Peyer's patch (tissue), 4 donors: ENCODE data around the gene GTF2F2.

Source experiments
- CTCF ChIP-seq, 6 experiments: fragments of 450-650 bp in 4 of 6; fragments of 200-600 bp in 2 of 6; sonication (generic) in 1 of 6; IDR thresholded peaks; one replicate each; pipeline ENCODE4 v1.5.1; 2017 to 2019; ENCODE audit warnings: antibody characterized with exemption in 6 of 6, mild to moderate bottlenecking in 3 of 6, moderate library complexity in 1 of 6
- POLR2A ChIP-seq, 2 donors: fragments of 450-650 bp; IDR thresholded peaks; one replicate each; pipeline ENCODE4 v1.5.1; 2017; ENCODE audit warnings: antibody characterized with exemption in 2 of 2, mild to moderate bottlenecking in 2 of 2, moderate library complexity in 2 of 2

- TF ChIP-seq POLR2A (IDR thresholded peaks at IDR 0.05) (no peak), CTCF (IDR thresholded peaks at IDR 0.05) (no peak)
These were observed 79.4 kb downstream of the GTF2F2 start for GRCh38 chr13:45199711-45200110.
